ENCODE results near the gene CPA4.
"Not testable (repeated sequence)": the region's sequence is repeated elsewhere in the genome, so short reads cannot be mapped to it uniquely, and the experiment has no call there.

Gene CPA4, protein sequence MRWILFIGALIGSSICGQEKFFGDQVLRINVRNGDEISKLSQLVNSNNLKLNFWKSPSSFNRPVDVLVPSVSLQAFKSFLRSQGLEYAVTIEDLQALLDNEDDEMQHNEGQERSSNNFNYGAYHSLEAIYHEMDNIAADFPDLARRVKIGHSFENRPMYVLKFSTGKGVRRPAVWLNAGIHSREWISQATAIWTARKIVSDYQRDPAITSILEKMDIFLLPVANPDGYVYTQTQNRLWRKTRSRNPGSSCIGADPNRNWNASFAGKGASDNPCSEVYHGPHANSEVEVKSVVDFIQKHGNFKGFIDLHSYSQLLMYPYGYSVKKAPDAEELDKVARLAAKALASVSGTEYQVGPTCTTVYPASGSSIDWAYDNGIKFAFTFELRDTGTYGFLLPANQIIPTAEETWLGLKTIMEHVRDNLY

DNA sequence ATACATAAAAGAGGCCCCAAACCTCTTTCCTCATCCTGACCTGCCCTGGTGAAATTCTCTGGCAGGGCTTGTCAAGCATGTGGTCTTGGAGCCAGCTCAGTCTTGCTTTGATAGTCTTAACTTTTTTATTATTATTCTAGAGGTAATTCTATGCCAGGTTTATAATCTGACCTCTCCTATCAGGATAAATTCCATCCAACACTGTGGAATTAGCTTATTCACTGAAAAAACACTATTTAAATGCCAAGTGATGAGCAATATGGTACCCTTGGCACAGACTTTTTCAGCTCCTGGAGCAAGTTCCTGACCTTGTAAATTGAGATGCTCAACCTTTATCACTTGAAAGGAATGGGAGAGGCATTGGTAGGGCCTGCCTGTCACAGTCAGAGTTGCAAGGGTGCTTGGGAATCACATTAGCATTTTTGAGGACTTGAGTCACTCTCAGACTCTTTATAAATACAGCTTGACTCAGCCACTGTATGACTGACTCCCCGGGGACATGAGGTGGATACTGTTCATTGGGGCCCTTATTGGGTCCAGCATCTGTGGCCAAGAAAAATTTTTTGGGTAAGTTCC lies at the start of gene CPA4:
Gene CPA4 (plus strand): TSS at position 480 of the 576 bp plus-strand sequence. CDS start 20 bp downstream, at position 500.
- DNase-seq = no peak

DNA sequence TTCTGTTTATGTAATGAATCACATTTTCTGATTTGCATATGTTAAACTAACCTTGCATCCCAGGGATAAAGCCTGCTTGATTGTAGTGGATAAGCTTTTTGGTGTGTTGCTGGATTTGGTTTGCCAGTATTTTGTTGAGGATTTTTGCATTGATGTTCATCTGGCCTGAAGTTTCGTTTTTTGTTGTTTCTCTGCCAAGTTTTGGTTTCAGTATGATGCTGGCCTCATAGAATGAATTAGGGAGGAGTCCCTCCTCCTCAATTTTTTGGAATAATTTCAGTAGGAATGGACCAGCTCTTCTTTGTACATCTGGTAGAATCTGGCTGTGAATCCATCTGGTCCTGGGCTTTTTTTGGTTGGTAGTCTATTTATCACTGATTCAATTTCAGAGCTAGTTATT lies 49.5 kb upstream of the CPA4 start:
- not testable (repeated sequence) for DNase-seq

- not testable (repeated sequence) for DNase-seq
Observed at GRCh38 chr7:130246491-130246890, 46.5 kb upstream of the CPA4 start.

- not testable (repeated sequence) for DNase-seq
Observed at GRCh38 chr7:130248842-130249241, 44.1 kb upstream of the CPA4 start.

DNA sequence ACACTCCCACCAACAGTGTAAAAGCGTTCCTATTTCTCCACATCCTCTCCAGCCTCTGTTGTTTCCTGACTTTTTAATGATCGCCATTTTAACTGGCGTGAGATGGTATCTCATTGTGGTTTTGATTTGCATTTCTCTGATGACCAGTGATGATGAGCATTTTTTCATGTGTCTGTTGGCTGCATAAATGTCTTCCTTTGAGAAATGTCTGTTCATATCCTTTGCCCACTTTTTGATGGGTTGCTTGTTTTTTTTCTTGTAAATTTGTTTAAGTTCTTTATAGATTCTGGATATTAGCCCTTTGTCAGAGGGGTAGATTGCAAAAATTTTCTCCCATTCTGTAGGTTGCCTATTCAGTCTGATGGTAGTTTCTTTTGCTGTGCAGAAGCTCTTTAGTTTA lies 43.3 kb upstream of the CPA4 start:
- not testable (repeated sequence) for DNase-seq

- no peak for DNase-seq
Observed at GRCh38 chr7:130254555-130254954, 38.4 kb upstream of the CPA4 start.

DNA sequence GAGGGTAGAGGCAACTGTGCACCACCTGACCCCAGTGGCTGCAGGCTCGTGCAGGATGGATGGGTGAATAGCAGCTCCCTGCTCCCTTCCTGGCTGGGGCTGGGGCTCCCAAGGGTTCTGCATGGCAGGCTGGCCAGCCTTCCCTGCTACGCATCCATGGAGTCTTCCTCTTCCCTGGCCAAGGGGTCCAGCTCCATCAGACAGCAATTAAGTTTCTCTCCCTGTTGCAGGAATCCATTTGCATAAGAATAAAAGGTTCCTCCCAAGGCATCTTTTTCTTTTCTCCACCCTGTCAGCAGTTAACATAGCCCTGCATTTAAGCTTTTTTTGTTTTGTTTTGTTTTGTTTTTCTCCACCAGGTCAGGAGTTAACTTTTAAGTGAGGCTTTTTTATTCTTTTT lies 36.3 kb upstream of the CPA4 start:
- no peak for DNase-seq

DNA sequence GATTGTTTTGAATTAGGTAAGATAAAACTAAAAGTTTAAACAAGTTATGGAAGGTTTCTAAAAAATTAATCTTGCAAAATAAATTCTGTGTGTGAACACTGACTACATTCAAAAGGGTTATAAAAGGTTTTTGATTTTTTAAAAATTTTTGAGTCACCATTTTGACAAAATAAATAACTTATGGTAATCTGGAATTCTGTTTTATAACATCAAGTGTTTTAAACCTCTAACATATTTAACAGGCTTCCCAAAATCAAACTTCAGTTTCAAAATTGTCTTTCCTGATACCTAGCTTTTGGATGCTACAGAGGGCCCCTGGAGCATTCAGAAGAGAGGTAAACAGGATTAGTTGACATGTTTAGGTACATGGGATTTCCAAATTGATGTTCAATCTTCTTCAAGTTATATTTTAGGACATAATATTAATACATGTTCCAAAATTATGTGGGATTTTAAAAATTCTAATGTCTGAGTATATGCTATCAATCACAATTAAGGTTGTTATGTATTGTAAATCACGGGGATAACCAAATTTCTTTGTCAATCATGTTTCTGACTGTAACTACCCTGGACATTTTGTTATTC lies 34.4 kb upstream of the CPA4 start:
- no peak for DNase-seq

DNA sequence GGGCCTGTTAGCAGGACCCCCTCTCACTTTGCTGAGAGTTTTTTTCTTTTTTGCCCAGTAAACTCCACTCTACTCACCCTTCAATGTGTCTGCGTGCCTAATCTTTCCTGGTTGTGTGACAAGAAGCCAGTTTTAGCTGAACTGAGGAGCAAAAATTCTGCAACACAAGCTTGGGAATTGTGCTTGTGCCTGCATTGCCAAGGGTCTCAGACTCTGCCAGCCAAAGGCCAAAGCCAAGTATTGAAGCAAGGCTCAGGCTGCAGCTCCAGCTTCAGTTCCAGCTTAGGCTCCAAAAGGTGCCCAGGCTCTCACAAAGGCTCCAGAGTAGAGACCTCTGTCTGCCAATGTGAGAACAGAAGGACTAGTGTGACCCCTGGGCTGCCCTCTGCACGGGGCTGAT lies 30.5 kb upstream of the CPA4 start:
- no peak for DNase-seq

DNA sequence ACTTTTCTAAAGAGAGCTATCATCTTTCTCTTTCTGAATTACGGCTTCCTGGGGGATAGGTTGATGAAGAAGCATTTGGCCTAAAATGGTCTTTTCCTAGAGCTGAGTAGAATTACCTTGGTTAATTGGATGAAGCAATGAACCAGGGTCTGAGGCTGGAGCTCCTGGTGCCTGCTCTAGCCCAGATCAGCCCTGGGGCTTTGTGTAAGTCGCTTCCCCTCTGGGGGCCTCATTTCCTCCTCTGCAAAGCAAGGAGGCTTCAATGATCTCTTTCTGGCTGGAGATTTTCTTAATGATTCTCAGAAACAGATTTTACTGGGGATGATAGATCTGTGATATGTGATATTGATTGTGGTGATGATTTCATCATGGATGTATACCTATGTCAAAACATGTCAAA lies 29.8 kb upstream of the CPA4 start:
- no peak for DNase-seq

GRCh38 chr7:130266258-130266960 lies 26.6 kb upstream of the CPA4 start, which contains the start of gene CPA2:
TSS of gene CPA2 (plus strand) at chr7:130266863. CDS start at chr7:130266882, 19 bp downstream.
- no peak for DNase-seq

- DNase-seq = no peak
Observed at GRCh38 chr7:130266961-130267321, 26.0 kb upstream of the CPA4 start.

- no peak for DNase-seq
Observed at GRCh38 chr7:130268463-130269317, 24.3 kb upstream of the CPA4 start.

- DNase-seq = no peak
Observed at GRCh38 chr7:130269318-130269694, 23.7 kb upstream of the CPA4 start.

- DNase-seq = no peak
Observed at GRCh38 chr7:130270947-130271800, 21.8 kb upstream of the CPA4 start.

GRCh38 chr7:130272381-130273080 lies 20.4 kb upstream of the CPA4 start:
- DNase-seq = peak; percentile 61

- DNase-seq = peak; percentile 96
Observed at GRCh38 chr7:130273081-130273932, 19.7 kb upstream of the CPA4 start.

GRCh38 chr7:130273933-130274255 lies 19.1 kb upstream of the CPA4 start:
- peak; percentile 74 for DNase-seq

DNA sequence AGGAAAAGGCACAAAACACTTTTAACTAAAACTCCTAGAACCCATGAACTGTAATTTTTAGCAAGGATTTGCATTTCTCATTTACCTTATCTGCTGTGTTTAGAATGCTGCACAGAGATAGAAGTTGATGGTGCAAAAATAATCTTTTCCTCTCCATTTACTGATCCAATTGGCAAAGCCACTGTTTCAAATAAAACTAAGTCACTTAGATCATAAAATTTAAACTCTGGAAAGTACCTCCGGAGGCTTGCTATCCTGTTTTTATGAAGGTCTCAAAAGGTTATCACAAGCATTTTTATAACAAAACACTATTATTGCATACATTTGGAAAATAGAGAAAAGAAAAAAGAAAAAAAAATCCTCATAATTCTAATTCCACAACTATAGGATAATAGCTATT lies 18.7 kb upstream of the CPA4 start:
- DNase-seq = no peak

DNA sequence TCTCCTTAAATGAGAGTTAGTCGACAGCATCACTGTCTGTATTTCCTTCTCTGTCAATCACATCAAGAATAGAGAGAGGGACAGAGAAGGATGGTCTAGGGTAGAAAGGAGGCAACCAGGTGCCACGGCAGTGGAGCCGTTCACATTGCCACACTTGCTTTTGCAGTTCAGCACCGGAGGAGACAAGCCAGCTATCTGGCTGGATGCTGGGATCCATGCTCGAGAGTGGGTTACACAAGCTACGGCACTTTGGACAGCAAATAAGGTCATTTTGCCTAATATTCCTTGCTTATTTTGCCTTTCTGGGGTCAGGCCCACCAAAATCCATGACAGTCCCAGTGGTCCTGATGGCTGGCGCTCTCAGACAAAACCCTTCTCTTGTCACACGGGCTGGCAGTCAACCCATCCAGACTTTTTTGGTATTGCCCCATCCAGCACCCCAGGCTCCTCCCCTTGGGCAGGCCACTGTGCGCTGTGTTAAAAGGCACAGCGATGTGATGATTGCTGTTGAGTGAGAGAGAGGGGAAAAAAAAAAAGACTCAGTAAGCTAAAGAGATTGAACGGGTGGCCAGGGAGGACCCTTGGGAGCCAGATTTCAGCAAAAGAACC lies 17.9 kb upstream of the CPA4 start:
- no peak for DNase-seq
